ENCODE data around the gene CFAP299. TPM values are rescaled to one million over a fixed set of nuclear protein-coding genes. Genes with fewer than 3 reads are reported as not detected.
"Not testable (repeated sequence)": the region's sequence is repeated elsewhere in the genome, so short reads cannot be mapped to it uniquely, and the experiment has no call there.

The CFAP299 gene
- polyA plus RNA-seq, 4 donors: 0.42 to 1.5 (median 1.0) TPM

GRCh38 chr4:80694171-80694570 is 358.6 kb downstream of the CFAP299 start:
- DNase-seq (ENCODE audit: low read depth in 4 of 4, low spot score in 3 of 4): no peak

GRCh38 chr4:80705311-80705710 is 369.8 kb downstream of the CFAP299 start:
- DNase-seq (ENCODE audit: low read depth in 4 of 4, low spot score in 3 of 4): no peak

GRCh38 chr4:80709082-80709869 is 373.7 kb downstream of the CFAP299 start:
- DNase-seq (ENCODE audit: low read depth in 4 of 4, low spot score in 3 of 4): no peak

- no peak for DNase-seq (ENCODE audit: low read depth in 4 of 4, low spot score in 3 of 4)
These were observed 375.4 kb downstream of the CFAP299 start for GRCh38 chr4:80710748-80711451.

GRCh38 chr4:80711956-80712355 is 376.4 kb downstream of the CFAP299 start:
- no peak for DNase-seq (ENCODE audit: low read depth in 4 of 4, low spot score in 3 of 4)

GRCh38 chr4:80713409-80713808 is 377.9 kb downstream of the CFAP299 start:
- DNase-seq (ENCODE audit: low read depth in 4 of 4, low spot score in 3 of 4): no peak

GRCh38 chr4:80717204-80717603 is 381.7 kb downstream of the CFAP299 start:
- no peak for DNase-seq (ENCODE audit: low read depth in 4 of 4, low spot score in 3 of 4)

GRCh38 chr4:80726471-80726870 is 390.9 kb downstream of the CFAP299 start:
- no peak for DNase-seq (ENCODE audit: low read depth in 4 of 4, low spot score in 3 of 4)

GRCh38 chr4:80730158-80730557 is 394.6 kb downstream of the CFAP299 start:
- no peak for DNase-seq (ENCODE audit: low read depth in 4 of 4, low spot score in 3 of 4)

- no peak for DNase-seq (ENCODE audit: low read depth in 4 of 4, low spot score in 3 of 4)
These were observed 395.9 kb downstream of the CFAP299 start for GRCh38 chr4:80731436-80731835.

- peak in 1 of 4 donors; percentile 4 for DNase-seq (ENCODE audit: low read depth in 4 of 4, low spot score in 3 of 4)
These were observed 396.5 kb downstream of the CFAP299 start for GRCh38 chr4:80732010-80732409.

GRCh38 chr4:80740375-80740774 is 404.8 kb downstream of the CFAP299 start:
- DNase-seq (ENCODE audit: low read depth in 4 of 4, low spot score in 3 of 4): no peak

- not testable (repeated sequence) for DNase-seq (ENCODE audit: low read depth in 4 of 4, low spot score in 3 of 4)
These were observed 414.0 kb downstream of the CFAP299 start for GRCh38 chr4:80749558-80749957.

GRCh38 chr4:80751200-80751599 is 415.7 kb downstream of the CFAP299 start:
- no peak for DNase-seq (ENCODE audit: low read depth in 4 of 4, low spot score in 3 of 4)

GRCh38 chr4:80767944-80768343 is 432.4 kb downstream of the CFAP299 start:
- no peak for DNase-seq (ENCODE audit: low read depth in 4 of 4, low spot score in 3 of 4)

- DNase-seq (ENCODE audit: low read depth in 4 of 4, low spot score in 3 of 4): no peak
These were observed 440.6 kb downstream of the CFAP299 start for GRCh38 chr4:80776168-80776567.

- no peak for DNase-seq (ENCODE audit: low read depth in 4 of 4, low spot score in 3 of 4)
These were observed 445.9 kb downstream of the CFAP299 start for GRCh38 chr4:80781431-80781830.

- no peak for DNase-seq (ENCODE audit: low read depth in 4 of 4, low spot score in 3 of 4)
These were observed 451.8 kb downstream of the CFAP299 start for GRCh38 chr4:80787306-80787705.

GRCh38 chr4:80788798-80789197 is 453.3 kb downstream of the CFAP299 start:
- no peak for DNase-seq (ENCODE audit: low read depth in 4 of 4, low spot score in 3 of 4)

- no peak for DNase-seq (ENCODE audit: low read depth in 4 of 4, low spot score in 3 of 4)
These were observed 454.6 kb downstream of the CFAP299 start for GRCh38 chr4:80790152-80790551.

GRCh38 chr4:80793660-80794059 is 458.1 kb downstream of the CFAP299 start:
- not testable (repeated sequence) for DNase-seq (ENCODE audit: low read depth in 4 of 4, low spot score in 3 of 4)

- no peak for DNase-seq (ENCODE audit: low read depth in 4 of 4, low spot score in 3 of 4)
These were observed 462.6 kb downstream of the CFAP299 start for GRCh38 chr4:80798082-80798481.
